Measurements from ENCODE around the gene MATCAP1.

MATCAP1 gene

DNA sequence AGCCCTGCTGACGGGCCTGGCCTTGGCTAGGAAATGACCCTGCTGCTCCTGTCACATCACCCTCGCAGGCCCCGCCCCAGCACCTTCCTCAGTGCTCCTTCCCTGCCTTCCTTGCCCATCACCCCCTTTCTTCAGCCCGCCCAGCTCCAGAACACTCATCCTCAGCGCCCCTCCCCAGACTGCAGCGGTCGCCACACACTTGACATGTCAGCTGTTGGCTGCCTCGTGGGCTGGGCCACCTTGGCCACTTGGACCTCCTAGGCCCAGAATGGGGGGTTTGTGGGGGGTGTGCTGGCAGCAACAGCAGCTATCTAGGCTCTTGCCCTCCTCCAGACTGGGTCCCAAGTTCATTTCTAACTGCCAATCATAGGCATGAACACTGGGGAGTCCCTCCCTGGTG, 25.8 kb upstream of the MATCAP1 start:
- H2AFZ ChIP-seq (ENCODE audit: low read length) = no peak overlapping the region
- H3K4me1 ChIP-seq (ENCODE audit: low read length) = no peaks in the 10 kb centered on the region
- H3F3A ChIP-seq (ENCODE audit: insufficient read depth, low read length) = no peaks in the 10 kb centered on the region
- no peak for DNase-seq
- H3K79me2 ChIP-seq (ENCODE audit: low read length) = no peaks in the 10 kb centered on the region
- no peak overlapping the region for H3K9ac ChIP-seq (ENCODE audit: low read length)
- no peaks in the 10 kb centered on the region for H3K27me3 ChIP-seq (replicated peaks; ENCODE audit: insufficient read depth, low read length)
- no peaks in the 10 kb centered on the region for H3K9me2 ChIP-seq (replicated peaks; ENCODE audit: insufficient read depth, low read length)
- no peak overlapping the region for H3K27ac ChIP-seq (ENCODE audit: low read length)
- no peaks in the 10 kb centered on the region for H3K36me3 ChIP-seq (replicated peaks; ENCODE audit: insufficient read depth, low read length)
- no peaks in the 10 kb centered on the region for H4K20me1 ChIP-seq (ENCODE audit: insufficient read depth, low read length)
- no peak overlapping the region for H3K4me3 ChIP-seq (ENCODE audit: low read length)
- H3K9me3 ChIP-seq (replicated peaks; ENCODE audit: insufficient read depth, low read length) = no peaks in the 10 kb centered on the region
- no peak for TF ChIP-seq CTCF (IDR thresholded peaks at IDR 0.05; ENCODE audit: low read length)
- no peak overlapping the region for H3K4me2 ChIP-seq (ENCODE audit: low read depth, low read length)

GRCh38 chr16:67208154-67208896, 24.6 kb upstream of the MATCAP1 start:
- Histone ChIP-seq H4K20me1 (ENCODE audit: insufficient read depth, low read length) (no peaks in the 10 kb centered on the region), H3K9me2 (replicated peaks; ENCODE audit: insufficient read depth, low read length) (no peaks in the 10 kb centered on the region), H3K4me1 (ENCODE audit: low read length) (no peaks in the 10 kb centered on the region), H3K4me3 (ENCODE audit: low read length) (no peak overlapping the region), H3K36me3 (replicated peaks; ENCODE audit: insufficient read depth, low read length) (no peaks in the 10 kb centered on the region), H3F3A (ENCODE audit: insufficient read depth, low read length) (no peaks in the 10 kb centered on the region), H2AFZ (ENCODE audit: low read length) (no peak overlapping the region), H3K79me2 (ENCODE audit: low read length) (no peaks in the 10 kb centered on the region), H3K9ac (ENCODE audit: low read length) (no peak overlapping the region), H3K27ac (ENCODE audit: low read length) (no peak overlapping the region), H3K4me2 (ENCODE audit: low read depth, low read length) (no peak overlapping the region), H3K27me3 (replicated peaks; ENCODE audit: insufficient read depth, low read length) (no peaks in the 10 kb centered on the region), H3K9me3 (replicated peaks; ENCODE audit: insufficient read depth, low read length) (no peaks in the 10 kb centered on the region)
- no peak for DNase-seq
- TF ChIP-seq CTCF (IDR thresholded peaks at IDR 0.05; ENCODE audit: low read length) = no peak
- TF ChIP-seq EZH2phosphoT487 (IDR thresholded peaks at IDR 0.05; ENCODE audit: low read length) = no peak
- no peak for TF ChIP-seq EZH2 (optimal IDR thresholded peaks at IDR 0.05; ENCODE audit: low read depth, low read length)

DNA sequence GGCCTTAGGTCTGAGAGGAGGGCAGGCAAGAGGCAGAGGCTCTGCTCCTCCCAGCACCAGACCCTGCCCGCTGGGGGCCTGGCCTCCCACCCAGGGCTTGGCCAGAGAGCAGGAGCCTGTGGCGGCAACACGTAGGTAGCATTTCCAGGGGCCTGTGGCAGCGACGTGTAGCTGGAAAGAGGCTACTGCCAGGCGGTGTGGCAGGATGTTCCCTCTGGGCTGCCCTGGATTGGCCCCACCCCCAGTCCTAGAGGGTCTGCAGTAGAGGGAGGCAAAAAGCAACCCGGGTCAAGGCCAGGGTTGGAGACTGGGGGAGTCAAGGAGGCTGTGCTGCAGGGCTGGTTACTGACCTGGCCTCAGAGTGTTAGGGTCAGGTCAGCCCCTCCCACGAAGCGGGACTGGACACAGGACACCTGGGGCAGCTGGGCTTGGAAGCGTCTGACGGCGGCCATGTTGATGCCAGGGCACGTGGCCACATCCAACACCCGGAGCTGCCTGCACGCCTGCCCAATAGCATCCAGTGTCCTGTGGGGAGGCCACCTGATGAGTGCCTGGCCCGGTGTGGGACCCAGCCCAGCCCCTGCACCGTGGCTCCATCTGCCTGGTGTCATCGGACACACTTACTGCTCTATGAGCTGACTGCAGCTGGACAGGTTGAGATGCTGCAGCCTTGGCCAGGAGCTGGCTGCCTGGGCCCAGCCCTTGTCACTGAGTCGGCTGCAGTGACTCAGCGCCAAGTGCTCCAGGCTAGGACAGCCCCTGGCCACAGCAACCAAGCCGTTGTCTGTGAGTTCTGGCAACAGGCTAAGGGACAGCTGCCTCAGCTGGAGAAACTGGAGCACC, 23.7 kb upstream of the MATCAP1 start:
- Histone ChIP-seq H3K4me2 (ENCODE audit: low read depth, low read length) (no peak overlapping the region), H3K27me3 (replicated peaks; ENCODE audit: insufficient read depth, low read length) (no peaks in the 10 kb centered on the region), H3K9me3 (replicated peaks; ENCODE audit: insufficient read depth, low read length) (no peaks in the 10 kb centered on the region), H4K20me1 (ENCODE audit: insufficient read depth, low read length) (no peaks in the 10 kb centered on the region), H3K4me1 (ENCODE audit: low read length) (no peaks in the 10 kb centered on the region), H3K36me3 (replicated peaks; ENCODE audit: insufficient read depth, low read length) (no peaks in the 10 kb centered on the region), H3K4me3 (ENCODE audit: low read length) (no peak overlapping the region), H3F3A (ENCODE audit: insufficient read depth, low read length) (no peaks in the 10 kb centered on the region), H2AFZ (ENCODE audit: low read length) (no peak overlapping the region), H3K9ac (ENCODE audit: low read length) (no peak overlapping the region), H3K79me2 (ENCODE audit: low read length) (no peaks in the 10 kb centered on the region), H3K9me2 (replicated peaks; ENCODE audit: insufficient read depth, low read length) (no peaks in the 10 kb centered on the region), H3K27ac (ENCODE audit: low read length) (no peak overlapping the region)
- DNase-seq = no peak
- TF ChIP-seq EZH2 (optimal IDR thresholded peaks at IDR 0.05; ENCODE audit: low read depth, low read length) (no peak), EZH2phosphoT487 (IDR thresholded peaks at IDR 0.05; ENCODE audit: low read length) (no peak), CTCF (IDR thresholded peaks at IDR 0.05; ENCODE audit: low read length) (no peak)

All from MM.1S (cell line).